HG03378 (cell line): Measurements from ENCODE around the gene IKZF2.

Source experiments
- ATAC-seq: cut with Tn5 transposase; IDR thresholded peaks from one replicate; pipeline ENCODE4 v1.9.1; 2021; ENCODE audit warnings: mild to moderate bottlenecking, moderate library complexity; ENCODE audit not compliant: unreplicated experiment

IKZF2 gene

DNA sequence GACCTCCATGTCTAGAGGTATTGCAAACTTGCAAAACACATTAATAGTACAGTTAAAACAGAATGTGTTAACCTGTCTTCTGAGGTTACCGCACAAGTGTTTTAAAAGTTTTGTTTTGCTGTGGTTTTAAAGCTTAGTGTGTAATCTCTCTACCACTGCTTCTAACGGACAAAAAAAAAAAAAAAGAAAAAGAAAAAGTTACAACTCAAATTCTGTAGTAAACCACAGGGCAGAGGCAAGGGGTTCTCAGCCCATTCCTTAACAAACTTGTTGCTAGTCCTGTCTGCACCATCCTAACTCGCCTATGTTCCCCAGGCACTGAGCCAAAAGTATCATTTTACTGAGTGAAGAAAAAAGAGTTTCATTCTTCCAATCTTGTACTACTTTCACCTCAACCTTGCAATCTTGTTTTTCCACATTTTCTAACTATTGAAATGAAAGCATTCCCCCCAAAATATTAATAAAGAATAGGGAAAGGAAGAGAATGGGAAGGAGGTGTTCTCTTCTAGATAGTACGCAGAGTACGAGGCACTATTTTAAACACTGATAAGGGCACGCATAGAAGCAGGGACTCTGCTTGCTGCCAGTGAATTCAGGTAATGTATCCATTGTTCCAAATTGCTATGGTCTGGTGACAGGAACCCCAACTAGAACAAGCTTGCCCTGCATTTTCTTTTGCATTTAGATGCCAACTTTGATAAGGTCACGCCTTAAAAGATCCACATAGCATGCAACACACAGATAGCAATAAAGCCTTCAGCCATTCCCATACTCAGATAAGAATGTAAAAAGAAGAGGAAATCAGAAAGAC is 47.1 kb downstream of the IKZF2 start:
- no peak for ATAC-seq

- ATAC-seq = no peak
These were observed 49.5 kb downstream of the IKZF2 start for GRCh38 chr2:213101692-213102460.

DNA sequence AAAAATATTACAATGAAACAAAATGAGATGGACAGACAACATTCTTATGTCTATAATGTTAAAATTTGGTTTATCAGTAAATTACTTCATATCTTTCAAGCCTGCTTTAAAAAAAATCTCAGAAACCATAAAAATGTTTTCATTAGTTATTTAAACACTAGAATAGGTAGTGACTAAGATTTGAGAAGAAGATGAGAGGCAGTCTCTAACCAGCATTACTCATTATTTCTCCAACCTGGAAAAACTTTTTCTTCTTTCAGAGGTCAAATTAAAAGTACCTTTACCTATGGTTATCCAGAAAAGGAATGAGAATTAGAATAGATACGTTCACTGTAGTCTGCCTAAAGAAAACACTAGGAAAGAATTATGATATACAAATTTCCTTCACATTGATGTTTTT is 50.3 kb downstream of the IKZF2 start:
- no peak for ATAC-seq

- ATAC-seq = no peak
These were observed 52.8 kb downstream of the IKZF2 start for GRCh38 chr2:213098612-213099011.

DNA sequence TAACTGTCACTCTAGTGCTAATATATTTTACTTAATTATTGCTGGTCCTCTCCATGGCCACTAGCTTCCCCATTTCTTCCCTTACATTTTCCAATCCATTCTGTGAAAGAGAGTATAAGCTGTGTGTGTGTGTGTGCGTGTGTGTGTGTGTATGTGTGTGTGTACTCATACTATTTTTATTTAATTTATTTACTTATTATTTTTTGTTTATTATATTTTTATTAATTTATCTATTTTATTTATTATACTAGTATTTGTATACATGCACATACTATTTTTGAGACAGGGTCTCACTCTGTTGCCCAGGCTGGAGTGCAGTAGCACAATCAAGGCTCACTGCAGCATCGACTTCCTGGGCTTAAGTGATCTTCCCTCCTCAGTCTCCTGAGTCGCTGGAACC is 59.6 kb downstream of the IKZF2 start:
- ATAC-seq = no peak

- ATAC-seq = no peak
These were observed 60.6 kb downstream of the IKZF2 start for GRCh38 chr2:213090772-213091171.

DNA sequence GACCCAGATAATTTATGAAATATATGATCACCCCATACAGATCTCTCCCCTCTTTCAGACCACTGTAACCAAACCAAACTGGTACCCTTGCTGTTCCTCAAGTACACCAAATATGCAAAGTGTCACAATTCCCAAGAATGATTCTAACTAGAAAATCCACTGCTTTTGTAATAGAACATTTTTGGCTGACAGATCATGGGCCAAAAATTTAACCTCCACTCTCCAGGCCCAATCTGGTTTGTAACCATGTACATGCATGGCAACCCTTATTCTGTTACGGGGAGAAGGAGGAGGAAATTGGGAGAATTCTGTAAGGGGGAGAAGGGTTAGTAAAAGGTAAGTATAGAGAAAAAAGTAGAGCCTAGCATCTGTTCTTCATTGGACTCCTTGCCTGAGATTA is 62.0 kb downstream of the IKZF2 start:
- ATAC-seq = no peak

GRCh38 chr2:213087040-213087439 is 64.4 kb downstream of the IKZF2 start:
- ATAC-seq = peak; percentile 67

DNA sequence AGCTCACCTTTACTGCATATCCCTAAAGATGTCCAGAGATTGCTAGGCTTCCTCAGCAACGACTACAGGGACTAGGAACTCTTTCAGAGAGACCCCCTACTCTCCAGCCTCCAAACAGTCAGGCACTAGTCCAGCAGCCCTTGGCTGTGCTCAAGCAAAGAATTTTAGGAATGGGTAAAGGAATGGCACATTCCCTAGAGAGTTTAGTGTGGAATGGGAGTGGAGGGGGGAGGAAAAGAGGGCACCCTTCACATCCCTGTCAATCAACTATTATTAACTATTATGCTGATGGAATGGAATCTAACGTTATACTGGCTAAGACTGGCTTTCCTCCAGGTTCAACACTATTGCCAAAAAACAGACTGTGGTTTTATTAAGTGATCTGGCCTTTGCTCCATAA is 64.8 kb downstream of the IKZF2 start:
- ATAC-seq = no peak

GRCh38 chr2:213086050-213086449 is 65.4 kb downstream of the IKZF2 start:
- no peak for ATAC-seq

GRCh38 chr2:213085538-213085937 is 65.9 kb downstream of the IKZF2 start:
- ATAC-seq = no peak

- ATAC-seq = no peak
These were observed 67.2 kb downstream of the IKZF2 start for GRCh38 chr2:213084261-213084660.

GRCh38 chr2:213080969-213081617 is 70.3 kb downstream of the IKZF2 start:
- ATAC-seq = no peak

DNA sequence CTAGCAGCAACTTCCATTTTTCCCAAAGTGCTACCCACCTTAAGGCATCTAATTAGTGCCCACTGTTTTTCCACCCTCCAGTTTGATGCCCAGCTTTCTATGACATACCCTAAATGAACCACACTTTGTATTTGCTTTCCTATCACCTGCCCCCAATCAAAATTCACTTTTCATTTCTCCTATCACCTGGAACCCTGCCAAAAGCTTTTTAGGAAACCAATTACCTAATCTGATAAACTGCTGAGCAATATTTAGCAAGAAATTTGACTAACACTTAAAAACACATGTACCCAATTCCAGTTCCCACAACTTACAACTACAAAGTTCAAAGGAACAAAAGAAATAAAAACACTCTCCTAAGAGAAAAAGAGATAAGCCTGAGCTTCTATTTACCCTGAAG is 71.7 kb downstream of the IKZF2 start:
- no peak for ATAC-seq

DNA sequence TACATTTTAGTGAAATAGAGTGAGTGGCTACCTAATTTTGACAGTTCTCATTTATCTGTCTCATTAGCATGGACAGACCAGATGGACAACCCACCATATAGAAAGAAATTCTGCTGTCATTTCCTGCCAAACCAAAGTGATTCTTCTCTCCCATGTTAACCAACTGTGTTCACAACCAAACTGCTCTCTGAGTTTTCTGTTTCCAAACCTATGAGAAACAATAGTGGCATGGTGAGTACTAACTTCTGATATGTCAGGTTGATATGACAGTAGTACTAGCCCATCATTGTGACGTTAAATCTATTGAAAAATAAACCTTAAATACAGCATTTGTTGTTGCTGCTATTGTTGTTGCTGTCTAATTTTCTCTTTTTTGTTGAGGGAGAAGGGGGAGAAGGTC is 72.7 kb downstream of the IKZF2 start:
- no peak for ATAC-seq

GRCh38 chr2:213069531-213069930 is 81.9 kb downstream of the IKZF2 start:
- no peak for ATAC-seq

- ATAC-seq = no peak
These were observed 82.6 kb downstream of the IKZF2 start for GRCh38 chr2:213068676-213069359.

GRCh38 chr2:213067888-213068287 is 83.5 kb downstream of the IKZF2 start:
- no peak for ATAC-seq

DNA sequence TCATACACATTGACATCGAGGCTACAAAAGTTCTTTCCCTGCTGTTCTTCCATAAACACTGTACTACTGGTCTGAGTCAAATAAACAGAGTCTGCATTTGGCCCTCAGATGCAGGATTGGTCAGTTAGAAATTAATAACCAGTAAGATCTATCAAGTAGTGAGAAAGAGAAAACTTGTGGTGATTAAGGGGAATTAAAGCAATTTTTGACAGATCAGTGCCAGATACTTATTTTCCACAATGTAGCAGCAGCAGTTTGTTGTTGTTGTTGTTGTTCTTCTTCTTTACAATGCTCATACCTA is 85.0 kb downstream of the IKZF2 start:
- ATAC-seq = no peak

- peak; percentile 63 for ATAC-seq
These were observed 85.6 kb downstream of the IKZF2 start for GRCh38 chr2:213065583-213066442.
